ENCODE measurements around the gene POU2F2. TPM values are rescaled to one million over a fixed set of nuclear protein-coding genes. Genes with fewer than 3 reads are reported as not detected.

POU2F2 gene
- polyA plus RNA-seq, 1 experiment: 2.2 TPM

DNA sequence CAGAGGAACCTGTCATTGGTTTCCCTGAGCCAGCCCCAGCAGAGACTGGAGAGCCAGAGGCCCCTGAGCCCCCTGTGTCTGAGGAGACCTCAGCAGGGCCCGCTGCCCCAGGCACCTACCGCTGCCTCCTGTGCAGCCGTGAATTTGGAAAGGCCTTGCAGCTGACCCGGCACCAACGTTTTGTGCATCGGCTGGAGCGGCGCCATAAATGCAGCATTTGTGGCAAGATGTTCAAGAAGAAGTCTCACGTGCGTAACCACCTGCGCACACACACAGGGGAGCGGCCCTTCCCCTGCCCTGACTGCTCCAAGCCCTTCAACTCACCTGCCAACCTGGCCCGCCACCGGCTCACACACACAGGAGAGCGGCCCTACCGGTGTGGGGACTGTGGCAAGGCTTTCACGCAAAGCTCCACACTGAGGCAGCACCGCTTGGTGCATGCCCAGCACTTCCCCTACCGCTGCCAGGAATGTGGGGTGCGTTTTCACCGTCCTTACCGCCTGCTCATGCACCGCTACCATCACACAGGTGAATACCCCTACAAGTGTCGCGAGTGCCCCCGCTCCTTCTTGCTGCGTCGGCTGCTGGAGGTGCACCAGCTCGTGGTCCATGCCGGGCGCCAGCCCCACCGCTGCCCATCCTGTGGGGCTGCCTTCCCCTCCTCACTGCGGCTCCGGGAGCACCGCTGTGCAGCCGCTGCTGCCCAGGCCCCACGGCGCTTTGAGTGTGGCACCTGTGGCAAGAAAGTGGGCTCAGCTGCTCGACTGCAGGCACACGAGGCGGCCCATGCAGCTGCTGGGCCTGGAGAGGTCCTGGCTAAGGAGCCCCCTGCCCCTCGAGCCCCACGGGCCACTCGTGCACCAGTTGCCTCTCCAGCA is 52.1 kb downstream of the POU2F2 start:
- TF ChIP-seq, protein P1, sequence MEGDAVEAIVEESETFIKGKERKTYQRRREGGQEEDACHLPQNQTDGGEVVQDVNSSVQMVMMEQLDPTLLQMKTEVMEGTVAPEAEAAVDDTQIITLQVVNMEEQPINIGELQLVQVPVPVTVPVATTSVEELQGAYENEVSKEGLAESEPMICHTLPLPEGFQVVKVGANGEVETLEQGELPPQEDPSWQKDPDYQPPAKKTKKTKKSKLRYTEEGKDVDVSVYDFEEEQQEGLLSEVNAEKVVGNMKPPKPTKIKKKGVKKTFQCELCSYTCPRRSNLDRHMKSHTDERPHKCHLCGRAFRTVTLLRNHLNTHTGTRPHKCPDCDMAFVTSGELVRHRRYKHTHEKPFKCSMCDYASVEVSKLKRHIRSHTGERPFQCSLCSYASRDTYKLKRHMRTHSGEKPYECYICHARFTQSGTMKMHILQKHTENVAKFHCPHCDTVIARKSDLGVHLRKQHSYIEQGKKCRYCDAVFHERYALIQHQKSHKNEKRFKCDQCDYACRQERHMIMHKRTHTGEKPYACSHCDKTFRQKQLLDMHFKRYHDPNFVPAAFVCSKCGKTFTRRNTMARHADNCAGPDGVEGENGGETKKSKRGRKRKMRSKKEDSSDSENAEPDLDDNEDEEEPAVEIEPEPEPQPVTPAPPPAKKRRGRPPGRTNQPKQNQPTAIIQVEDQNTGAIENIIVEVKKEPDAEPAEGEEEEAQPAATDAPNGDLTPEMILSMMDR (IDR thresholded peaks at IDR 0.05; ENCODE audit: insufficient read depth, low read depth, low read length): no peak
- POLR2A ChIA-PET: no interaction called here
- CTCF ChIA-PET: interaction anchor here (1.0 to 1.9 kb wide), 4 partner anchors 12 to 171 kb away, joined by 3 to 5 read pairs (median 4); partner anchors contain the start of gene POU2F2
- peaks cover 25% of the 10 kb centered on the region for H3K36me3 ChIP-seq (ENCODE audit: control insufficient read depth, insufficient read depth, low read length)
- H3K4me3 ChIP-seq (ENCODE audit: low read depth, low read length): no peak overlapping the region
- no peak for DNase-seq (ENCODE audit: low read depth)
- H3K27me3 ChIP-seq (ENCODE audit: control insufficient read depth, insufficient read depth, low read length): no peaks in the 10 kb centered on the region

DNA sequence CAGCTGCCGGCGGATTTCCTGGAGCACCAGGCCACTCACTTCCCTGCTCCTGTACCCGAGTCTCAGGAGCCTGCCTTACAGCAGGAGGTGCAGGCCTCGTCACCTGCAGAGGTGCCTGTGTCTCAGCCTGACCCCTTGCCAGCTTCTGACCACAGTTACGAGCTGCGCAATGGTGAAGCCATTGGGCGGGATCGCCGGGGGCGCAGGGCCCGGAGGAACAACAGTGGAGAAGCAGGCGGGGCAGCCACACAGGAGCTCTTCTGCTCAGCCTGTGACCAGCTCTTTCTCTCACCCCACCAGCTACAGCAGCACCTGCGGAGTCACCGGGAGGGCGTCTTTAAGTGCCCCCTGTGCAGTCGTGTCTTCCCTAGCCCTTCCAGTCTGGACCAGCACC is 53.0 kb downstream of the POU2F2 start:
- Histone ChIP-seq H3K36me3 (ENCODE audit: control insufficient read depth, insufficient read depth, low read length) (peaks cover 25% of the 10 kb centered on the region), H3K27me3 (ENCODE audit: control insufficient read depth, insufficient read depth, low read length) (no peaks in the 10 kb centered on the region), H3K4me3 (ENCODE audit: low read depth, low read length) (no peak overlapping the region)
- no peak for DNase-seq (ENCODE audit: low read depth)
- CTCF ChIA-PET: interaction anchor here (0.8 to 0.9 kb wide), 2 partner anchors 82 to 106 kb away, joined by 4 to 5 read pairs; no protein-coding TSS in a partner anchor
- TF ChIP-seq, protein P1 (IDR thresholded peaks at IDR 0.05; ENCODE audit: insufficient read depth, low read depth, low read length): no peak
- POLR2A ChIA-PET: no interaction called here

DNA sequence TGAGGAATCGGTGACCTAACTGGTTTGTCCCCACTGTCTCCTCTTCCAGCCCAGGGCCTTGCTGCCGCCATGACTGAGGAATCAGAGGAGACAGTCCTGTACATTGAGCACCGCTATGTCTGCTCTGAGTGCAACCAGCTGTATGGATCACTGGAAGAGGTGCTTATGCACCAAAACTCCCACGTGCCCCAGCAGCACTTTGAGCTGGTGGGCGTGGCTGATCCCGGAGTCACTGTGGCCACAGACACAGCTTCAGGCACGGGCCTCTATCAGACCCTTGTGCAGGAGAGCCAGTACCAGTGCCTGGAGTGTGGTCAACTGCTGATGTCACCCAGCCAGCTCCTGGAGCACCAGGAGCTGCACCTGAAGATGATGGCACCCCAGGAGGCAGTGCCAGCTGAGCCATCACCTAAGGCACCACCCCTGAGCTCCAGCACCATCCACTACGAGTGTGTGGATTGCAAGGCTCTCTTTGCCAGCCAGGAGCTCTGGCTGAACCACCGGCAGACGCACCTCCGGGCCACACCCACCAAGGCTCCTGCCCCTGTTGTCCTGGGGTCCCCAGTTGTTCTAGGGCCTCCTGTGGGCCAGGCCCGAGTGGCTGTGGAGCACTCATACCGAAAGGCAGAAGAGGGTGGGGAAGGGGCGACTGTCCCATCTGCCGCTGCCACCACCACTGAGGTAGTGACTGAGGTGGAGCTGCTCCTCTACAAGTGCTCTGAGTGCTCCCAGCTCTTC is 53.5 kb downstream of the POU2F2 start:
- no peak overlapping the region for H3K4me3 ChIP-seq (ENCODE audit: low read depth, low read length)
- DNase-seq (ENCODE audit: low read depth): no peak
- H3K27me3 ChIP-seq (ENCODE audit: control insufficient read depth, insufficient read depth, low read length): no peaks in the 10 kb centered on the region
- peaks cover 25% of the 10 kb centered on the region for H3K36me3 ChIP-seq (ENCODE audit: control insufficient read depth, insufficient read depth, low read length)
- CTCF ChIA-PET: interaction anchor here (0.8 to 1.1 kb wide), 3 partner anchors 13 to 106 kb away, joined by 3 to 5 read pairs (median 4); no protein-coding TSS in a partner anchor
- POLR2A ChIA-PET: interaction anchor here (0.7 kb wide), 1 partner anchor 23 kb away, joined by 3 read pairs; no protein-coding TSS in a partner anchor
- TF ChIP-seq, protein P1 (IDR thresholded peaks at IDR 0.05; ENCODE audit: insufficient read depth, low read depth, low read length): no peak

DNA sequence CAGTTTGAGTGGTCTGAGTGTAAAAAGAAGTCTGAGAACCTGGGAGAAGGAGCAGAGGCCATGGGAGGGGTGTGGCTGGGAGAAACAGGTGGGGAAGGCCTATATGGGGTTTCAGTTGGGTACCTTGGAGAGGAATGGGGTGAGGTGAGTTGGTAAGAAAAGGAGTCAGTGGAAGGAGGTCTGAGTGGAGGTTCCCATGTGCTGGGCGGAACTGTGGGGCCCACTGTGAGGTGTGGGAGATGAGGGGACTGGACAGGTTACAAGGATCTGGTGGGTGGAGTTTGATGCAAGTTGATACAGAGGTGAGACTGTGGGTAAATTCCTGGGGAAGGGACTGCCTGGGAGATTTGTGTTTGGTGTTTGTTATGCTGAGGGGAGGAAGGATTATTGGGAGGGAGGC is 54.2 kb downstream of the POU2F2 start:
- DNase-seq (ENCODE audit: low read depth): no peak
- H3K36me3 ChIP-seq (ENCODE audit: control insufficient read depth, insufficient read depth, low read length): peaks cover 25% of the 10 kb centered on the region
- CTCF ChIA-PET: interaction anchor here (1.1 kb wide), 1 partner anchor 14 kb away, joined by 3 read pairs; no protein-coding TSS in a partner anchor
- TF ChIP-seq, protein P1 (IDR thresholded peaks at IDR 0.05; ENCODE audit: insufficient read depth, low read depth, low read length): no peak
- no peak overlapping the region for H3K4me3 ChIP-seq (ENCODE audit: low read depth, low read length)
- POLR2A ChIA-PET: interaction anchor here (0.7 kb wide), 1 partner anchor 22 kb away, joined by 3 read pairs; no protein-coding TSS in a partner anchor
- no peaks in the 10 kb centered on the region for H3K27me3 ChIP-seq (ENCODE audit: control insufficient read depth, insufficient read depth, low read length)

Data from BJ (cell line).